Transverse colon (tissue), 4 donors: Measurements from ENCODE around the gene RNF166. TPM values are rescaled to one million over a fixed set of nuclear protein-coding genes. Genes with fewer than 3 reads are reported as not detected.

Experiments used
- DNase-seq: peaks from one replicate; pipeline ENCODE4 v3.0.0-alpha.2; 2019
- H3K27ac ChIP-seq, 4 donors: fragments of 200-600 bp; sonication (generic); 2 replicates each; pipeline ENCODE4 v1.5.1; 2016 to 2018; ENCODE audit warnings: inconsistent platforms in 4 of 4
- H3K27me3 ChIP-seq: fragments of 200-600 bp; sonication (generic); 2 replicates; pipeline ENCODE4 v1.5.1; 2017; ENCODE audit warnings: inconsistent platforms
- H3K36me3 ChIP-seq, 4 donors: fragments of 200-600 bp; sonication (generic); 2 replicates each; pipeline ENCODE4 v1.5.1; 2017 to 2019; ENCODE audit warnings: inconsistent platforms in 4 of 4
- H3K4me1 ChIP-seq, 4 donors: fragments of 200-600 bp; sonication (generic); 2 replicates each; pipeline ENCODE4 v1.5.1; 2017 to 2020; ENCODE audit warnings: inconsistent platforms in 4 of 4
- H3K4me3 ChIP-seq, 4 donors: fragments of 200-600 bp; sonication (generic); 1 replicate in 1 of 4; 2 replicates in 3 of 4; pipeline versions ENCODE4 v1.5.1 to v1.6.1; 2017 to 2019; ENCODE audit warnings: inconsistent platforms in 4 of 4
- H3K9me3 ChIP-seq, 2 donors: fragments of 200-600 bp; sonication (generic); 2 replicates each; pipeline ENCODE4 v1.5.1; 2017 to 2019; ENCODE audit warnings: inconsistent platforms in 2 of 2
- EP300 ChIP-seq: sonication (generic); formaldehyde crosslinking; IDR thresholded peaks from one replicate; pipeline ENCODE4 v1.6.1; 2017; ENCODE audit warnings: antibody characterized with exemption, low read depth
- POLR2A ChIP-seq: fragments of 450-650 bp; IDR thresholded peaks from one replicate; pipeline ENCODE4 v1.6.1; 2016; ENCODE audit warnings: antibody characterized with exemption, mild to moderate bottlenecking, moderate library complexity
- POLR2AphosphoS5 ChIP-seq, 3 donors: sonication (generic); formaldehyde crosslinking; IDR thresholded peaks; one replicate each; pipeline ENCODE4 v1.6.1; 2016; ENCODE audit warnings: antibody characterized with exemption in 3 of 3
- WGBS, 2 donors: methylation state at CpG; one replicate each; pipeline ENCODE4 v1.1.5; 2018; ENCODE audit warnings: low coverage in 1 of 2; 5-methylcytosine and 5-hydroxymethylcytosine counted together
- in situ Hi-C, 4 donors: fragments of 200-750 bp; cut with MboI; loops; one replicate each; pipeline versions ENCODE4 v1.15.0 to v1.15.1; 2017; ENCODE audit warnings: low sequenced_read_pairs in 3 of 4, low pct_ligation_motif_present in 1 of 4, low pct_unique_long_range_greater_than_20kb in 1 of 4
- intact Hi-C: fragments of 100-400 bp; cut with DNase I; formaldehyde crosslinking; loops from one replicate; pipeline ENCODE4 v1.15.1; 2023; ENCODE audit warnings: low total_unique reads
- total RNA-seq, 4 donors: library from RNA; depleted of rRNA; stranded (reverse); fragments of >200 nt; gene quantifications; one replicate each; pipeline ENCODE4 v1.1.0, GENCODE V29; 2016
- TF ChIP-seq, protein P1 (sequence below), 5 experiments: fragments of 200-600 bp in 3 of 5; fragments of 450-650 bp in 2 of 5; sonication (generic) in 3 of 5; IDR thresholded peaks; 1 replicate in 2 of 5; 2 replicates in 3 of 5; pipeline ENCODE4 v1.5.1; 2016 to 2017; ENCODE audit warnings: antibody characterized with exemption in 5 of 5, inconsistent platforms in 3 of 5, mild to moderate bottlenecking in 2 of 5, moderate library complexity in 1 of 5

The RNF166 gene
- total RNA-seq, 4 donors from 2014 or later = 10.3 to 15.3 (median 14.4) TPM

DNA sequence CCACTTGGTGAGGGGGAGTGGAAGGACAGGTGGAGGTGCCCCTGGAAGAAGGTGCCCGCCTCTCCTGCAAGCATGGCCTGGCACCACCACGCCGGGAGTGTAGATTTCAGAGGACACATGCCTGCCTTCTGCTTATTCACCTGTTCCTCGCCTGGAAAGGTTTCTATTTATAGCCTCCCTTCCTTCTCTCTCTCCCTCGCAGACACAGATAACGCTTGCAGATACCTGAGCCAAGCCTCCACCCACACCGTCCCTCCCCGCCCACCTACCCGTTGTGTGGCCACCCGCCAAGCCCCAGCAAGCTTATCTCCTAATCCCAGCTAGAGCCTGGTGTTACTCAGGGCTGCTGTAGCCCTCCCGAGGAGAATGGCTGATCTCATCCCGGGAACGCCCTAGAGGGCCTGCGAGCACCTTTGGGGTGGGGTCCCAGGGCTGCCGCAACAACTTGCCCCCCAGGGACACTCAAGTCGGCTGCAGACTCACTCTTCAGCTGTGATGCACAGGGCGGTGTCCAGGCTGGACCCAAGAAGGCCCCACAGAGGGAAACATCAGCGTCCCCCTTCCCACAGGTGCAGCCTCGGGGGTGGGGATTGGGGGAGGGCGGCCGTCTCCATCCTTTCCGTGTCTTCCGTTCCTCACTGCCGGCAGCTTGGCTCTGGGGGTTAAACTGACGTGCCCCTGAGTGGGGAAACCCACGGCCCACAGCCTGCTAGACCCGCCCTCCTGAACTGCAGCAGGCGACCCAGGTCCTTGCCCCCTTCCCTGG lies 18.0 kb downstream of the RNF166 start:
- H3K9me3 ChIP-seq = no peaks in the 10 kb centered on the region
- H3K4me3 ChIP-seq = no peak overlapping the region
- peak; percentile 40 for DNase-seq
- TF ChIP-seq POLR2AphosphoS5 (IDR thresholded peaks at IDR 0.05) (no peak), POLR2A (no peak), EP300 (no peak)
- TF ChIP-seq, protein P1, sequence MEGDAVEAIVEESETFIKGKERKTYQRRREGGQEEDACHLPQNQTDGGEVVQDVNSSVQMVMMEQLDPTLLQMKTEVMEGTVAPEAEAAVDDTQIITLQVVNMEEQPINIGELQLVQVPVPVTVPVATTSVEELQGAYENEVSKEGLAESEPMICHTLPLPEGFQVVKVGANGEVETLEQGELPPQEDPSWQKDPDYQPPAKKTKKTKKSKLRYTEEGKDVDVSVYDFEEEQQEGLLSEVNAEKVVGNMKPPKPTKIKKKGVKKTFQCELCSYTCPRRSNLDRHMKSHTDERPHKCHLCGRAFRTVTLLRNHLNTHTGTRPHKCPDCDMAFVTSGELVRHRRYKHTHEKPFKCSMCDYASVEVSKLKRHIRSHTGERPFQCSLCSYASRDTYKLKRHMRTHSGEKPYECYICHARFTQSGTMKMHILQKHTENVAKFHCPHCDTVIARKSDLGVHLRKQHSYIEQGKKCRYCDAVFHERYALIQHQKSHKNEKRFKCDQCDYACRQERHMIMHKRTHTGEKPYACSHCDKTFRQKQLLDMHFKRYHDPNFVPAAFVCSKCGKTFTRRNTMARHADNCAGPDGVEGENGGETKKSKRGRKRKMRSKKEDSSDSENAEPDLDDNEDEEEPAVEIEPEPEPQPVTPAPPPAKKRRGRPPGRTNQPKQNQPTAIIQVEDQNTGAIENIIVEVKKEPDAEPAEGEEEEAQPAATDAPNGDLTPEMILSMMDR (IDR thresholded peaks at IDR 0.05) = no peak
- in situ Hi-C loops = no loop called here
- 37% methylated on average over 27 of the region's 28 CpGs; no CpG with 5 or more reads in 1 of the 2 donors for WGBS, 2 donors
- intact Hi-C loops = no loop called here
- no peaks in the 10 kb centered on the region for H3K36me3 ChIP-seq
- peaks cover 70% of the 10 kb centered on the region for H3K27me3 ChIP-seq
- H3K4me1 ChIP-seq = peaks cover 0 to 37% (median 21%) of the 10 kb centered on the region in 4 donors
- no peak overlapping the region for H3K27ac ChIP-seq

DNA sequence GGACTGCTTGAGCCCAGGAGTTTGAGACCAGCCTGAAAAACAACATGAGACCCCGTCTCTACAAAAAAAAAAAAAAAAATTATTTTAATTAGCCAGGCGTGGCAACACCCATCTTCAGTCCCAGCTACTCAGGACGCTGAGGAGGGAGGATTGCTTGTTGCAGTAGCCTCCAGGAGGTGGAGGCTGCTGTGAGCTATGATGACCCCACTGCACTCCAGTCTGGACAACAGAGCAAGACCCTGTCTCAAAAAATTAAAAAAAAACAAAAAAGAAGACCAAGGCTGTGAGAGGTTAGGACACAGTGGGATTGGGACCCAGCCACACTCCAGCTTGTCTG lies 18.6 kb downstream of the RNF166 start:
- H3K36me3 ChIP-seq = no peaks in the 10 kb centered on the region
- no peak for TF ChIP-seq POLR2A
- TF ChIP-seq EP300 = no peak
- H3K9me3 ChIP-seq = no peaks in the 10 kb centered on the region
- intact Hi-C loops (no loop called here), in situ Hi-C loops (no loop called here)
- no peak for DNase-seq
- H3K4me1 ChIP-seq = peaks cover 0 to 37% (median 21%) of the 10 kb centered on the region in 4 donors
- no peak overlapping the region for H3K4me3 ChIP-seq
- WGBS, 2 donors = 38 to 42% methylated on average over 2 to 3 of the region's 3 CpGs
- H3K27ac ChIP-seq = no peak overlapping the region
- H3K27me3 ChIP-seq = peaks cover 72% of the 10 kb centered on the region

DNA sequence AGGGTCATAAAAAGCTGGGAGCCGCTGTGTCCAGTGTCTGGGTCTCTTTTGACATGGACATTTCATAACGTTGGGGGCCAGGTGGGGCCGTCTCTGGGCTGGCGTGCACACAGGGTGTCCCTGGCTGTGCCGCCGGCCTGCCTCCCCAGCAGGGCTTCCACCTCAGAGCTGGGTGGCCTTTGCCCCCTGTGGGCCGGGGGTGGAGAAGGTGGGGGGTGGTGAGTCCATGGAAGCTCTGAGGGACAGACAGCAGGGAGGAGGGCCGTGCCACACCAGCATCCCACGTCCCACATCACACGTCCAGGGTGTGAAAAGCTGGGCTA lies 19.0 kb downstream of the RNF166 start:
- no peak for TF ChIP-seq POLR2A
- TF ChIP-seq, protein P1 (IDR thresholded peaks at IDR 0.05) = no peak
- TF ChIP-seq EP300 = no peak
- no peak for TF ChIP-seq POLR2AphosphoS5 (IDR thresholded peaks at IDR 0.05)
- 57% methylated on average over 7 of the region's 10 CpGs; no CpG with 5 or more reads in 1 of the 2 donors for WGBS, 2 donors
- no peaks in the 10 kb centered on the region for H3K36me3 ChIP-seq
- no peak overlapping the region for H3K4me3 ChIP-seq
- DNase-seq = no peak
- intact Hi-C loops = no loop called here
- peaks cover 0 to 34% (median 19%) of the 10 kb centered on the region in 4 donors for H3K4me1 ChIP-seq
- H3K27me3 ChIP-seq = peaks cover 74% of the 10 kb centered on the region
- H3K9me3 ChIP-seq = no peaks in the 10 kb centered on the region
- no peak overlapping the region for H3K27ac ChIP-seq
- in situ Hi-C loops = no loop called here

DNA sequence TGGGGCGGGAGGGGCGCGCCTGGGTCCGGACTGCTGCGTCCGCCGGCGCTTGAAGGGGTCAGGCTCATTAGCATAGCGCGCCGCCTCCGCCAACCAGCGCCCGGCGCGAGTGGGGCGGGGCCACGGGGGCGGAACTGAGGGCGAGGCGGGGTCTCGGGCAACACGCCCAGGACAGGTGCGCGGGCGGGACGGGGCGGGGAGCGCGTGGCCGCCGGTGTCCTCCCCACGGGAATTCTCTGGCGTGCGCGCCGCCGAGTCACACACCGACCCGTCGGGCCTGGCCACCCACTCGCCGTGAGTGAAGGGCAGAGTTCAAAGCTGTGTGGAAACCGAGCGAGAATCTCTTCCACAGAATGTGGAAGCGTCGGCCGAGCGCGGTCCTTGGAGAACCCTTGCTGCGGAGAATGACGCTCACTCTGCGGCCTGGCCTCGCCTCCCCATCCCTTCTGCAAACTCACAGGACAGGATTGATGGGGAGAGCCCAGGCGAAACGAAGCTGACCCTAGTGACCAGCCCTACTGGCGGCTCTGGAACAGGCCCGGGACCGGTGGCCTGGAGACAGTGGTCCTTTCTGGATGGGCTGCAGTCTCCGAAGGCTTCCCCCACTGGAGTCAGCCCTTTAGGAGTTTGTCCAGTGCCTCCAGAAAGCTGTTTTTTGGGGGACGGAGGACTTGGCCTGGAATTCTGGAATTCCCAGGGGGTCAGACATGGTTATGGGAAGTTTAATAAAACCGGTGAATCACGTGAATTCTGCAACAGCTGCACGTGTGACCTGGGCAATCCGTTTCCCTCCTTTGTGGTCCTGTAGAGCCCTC lies 19.6 kb downstream of the RNF166 start, which contains the start of gene SNAI3:
Gene SNAI3 (minus strand): TSS at position 69 of the 815 bp plus-strand sequence. CDS start 101 bp downstream, outside the sequence.
- Histone ChIP-seq H3K4me1 (peaks cover 0 to 28% (median 17%) of the 10 kb centered on the region in 4 donors), H3K4me3 (peak within 1 kb of the TSS; percentile 16 to 58 (median 44)), H3K27me3 (peaks cover 79% of the 10 kb centered on the region), H3K36me3 (no peaks in the 10 kb centered on the region), H3K9me3 (no peaks in the 10 kb centered on the region), H3K27ac (peak within 1 kb of the TSS; percentile 58 to 63 (median 60))
- intact Hi-C loops (no loop called here), in situ Hi-C loops (no loop called here)
- WGBS, 2 donors = 19 to 60% methylated on average over 1 to 16 of the region's 65 CpGs
- DNase-seq = peak; percentile 95
- TF ChIP-seq EP300 (no peak), POLR2AphosphoS5 (IDR thresholded peaks at IDR 0.05) (peak in 1 of 3 donors; percentile 42)
- TF ChIP-seq, protein P1 (IDR thresholded peaks at IDR 0.05) = no peak
